AG08395 (cell line): ENCODE results near the gene DCC.

Source experiments
- DNase-seq: peaks from one replicate; pipeline ENCODE4 v3.0.0; 2012; ENCODE audit warnings: mixed read lengths, low spot score

Gene DCC

GRCh38 chr18:52933356-52933755 is 593.4 kb downstream of the DCC start:
- DNase-seq: no peak

GRCh38 chr18:52936931-52937330 is 596.9 kb downstream of the DCC start:
- no peak for DNase-seq

GRCh38 chr18:52937840-52938239 is 597.8 kb downstream of the DCC start:
- no peak for DNase-seq

- no peak for DNase-seq
These were observed 605.6 kb downstream of the DCC start for GRCh38 chr18:52945552-52945951.

- no peak for DNase-seq
These were observed 609.0 kb downstream of the DCC start for GRCh38 chr18:52948868-52949444.

- no peak for DNase-seq
These were observed 610.2 kb downstream of the DCC start for GRCh38 chr18:52950155-52950554.

GRCh38 chr18:52953387-52953786 is 613.4 kb downstream of the DCC start:
- no peak for DNase-seq

GRCh38 chr18:52963481-52963880 is 623.5 kb downstream of the DCC start:
- no peak for DNase-seq

GRCh38 chr18:52970686-52971085 is 630.7 kb downstream of the DCC start:
- DNase-seq: no peak

GRCh38 chr18:52971097-52971496 is 631.1 kb downstream of the DCC start:
- DNase-seq: no peak

- DNase-seq: no peak
These were observed 639.9 kb downstream of the DCC start for GRCh38 chr18:52979892-52980291.

GRCh38 chr18:52991246-52991645 is 651.2 kb downstream of the DCC start:
- DNase-seq: no peak

GRCh38 chr18:52992041-52992440 is 652.0 kb downstream of the DCC start:
- no peak for DNase-seq

- no peak for DNase-seq
These were observed 655.9 kb downstream of the DCC start for GRCh38 chr18:52995875-52996274.

GRCh38 chr18:52999633-53000032 is 659.6 kb downstream of the DCC start:
- no peak for DNase-seq

GRCh38 chr18:53004798-53005197 is 664.8 kb downstream of the DCC start:
- DNase-seq: no peak

GRCh38 chr18:53018791-53019190 is 678.8 kb downstream of the DCC start:
- DNase-seq: no peak

- DNase-seq: no peak
These were observed 685.2 kb downstream of the DCC start for GRCh38 chr18:53025247-53025646.

- DNase-seq: no peak
These were observed 688.6 kb downstream of the DCC start for GRCh38 chr18:53028565-53028964.

GRCh38 chr18:53033128-53033527 is 693.1 kb downstream of the DCC start:
- no peak for DNase-seq

GRCh38 chr18:53038608-53039007 is 698.6 kb downstream of the DCC start:
- no peak for DNase-seq

- no peak for DNase-seq
These were observed 700.3 kb downstream of the DCC start for GRCh38 chr18:53040286-53040685.

- DNase-seq: no peak
These were observed 716.1 kb downstream of the DCC start for GRCh38 chr18:53056064-53056463.

- no peak for DNase-seq
These were observed 730.8 kb downstream of the DCC start for GRCh38 chr18:53070788-53071187.

GRCh38 chr18:53080687-53081086 is 740.7 kb downstream of the DCC start:
- DNase-seq: no peak
